ENCODE results near the gene CDK14. TPM values are rescaled to one million over a fixed set of nuclear protein-coding genes. Genes with fewer than 3 reads are reported as not detected.

CDK14 gene
- total RNA-seq, 1 donor: 39.1 TPM

- peaks cover 11% of the 10 kb centered on the region for H4K20me1 ChIP-seq (ENCODE audit: insufficient read depth, low read length)
- no peak for DNase-seq (ENCODE audit: insufficient read length, low spot score, missing footprints)
- H3K27me3 ChIP-seq (ENCODE audit: insufficient read depth, low read length): no peaks in the 10 kb centered on the region
- H2AFZ ChIP-seq (ENCODE audit: low read length): no peak overlapping the region
- no peak for TF ChIP-seq CTCF (IDR thresholded peaks at IDR 0.05; ENCODE audit: extremely low read depth, low read depth, low read length)
- H3K4me1 ChIP-seq (ENCODE audit: insufficient read depth, low read length): peaks cover 9% of the 10 kb centered on the region
- H3K36me3 ChIP-seq (ENCODE audit: insufficient read depth, low read length): no peaks in the 10 kb centered on the region
- H3K4me2 ChIP-seq (ENCODE audit: insufficient read depth, low read length): no peak overlapping the region
- no peak overlapping the region for H3K4me3 ChIP-seq (ENCODE audit: insufficient read depth, low read length)
- H3K9me3 ChIP-seq (ENCODE audit: low read depth, low read length): no peaks in the 10 kb centered on the region
- no peak overlapping the region for H3K27ac ChIP-seq (ENCODE audit: low read depth, low read length)
- peaks cover 81% of the 10 kb centered on the region for H3K79me2 ChIP-seq (ENCODE audit: insufficient read depth, low read length)
These were observed 84.4 kb downstream of the CDK14 start for GRCh38 chr7:90680484-90680883.

DNA sequence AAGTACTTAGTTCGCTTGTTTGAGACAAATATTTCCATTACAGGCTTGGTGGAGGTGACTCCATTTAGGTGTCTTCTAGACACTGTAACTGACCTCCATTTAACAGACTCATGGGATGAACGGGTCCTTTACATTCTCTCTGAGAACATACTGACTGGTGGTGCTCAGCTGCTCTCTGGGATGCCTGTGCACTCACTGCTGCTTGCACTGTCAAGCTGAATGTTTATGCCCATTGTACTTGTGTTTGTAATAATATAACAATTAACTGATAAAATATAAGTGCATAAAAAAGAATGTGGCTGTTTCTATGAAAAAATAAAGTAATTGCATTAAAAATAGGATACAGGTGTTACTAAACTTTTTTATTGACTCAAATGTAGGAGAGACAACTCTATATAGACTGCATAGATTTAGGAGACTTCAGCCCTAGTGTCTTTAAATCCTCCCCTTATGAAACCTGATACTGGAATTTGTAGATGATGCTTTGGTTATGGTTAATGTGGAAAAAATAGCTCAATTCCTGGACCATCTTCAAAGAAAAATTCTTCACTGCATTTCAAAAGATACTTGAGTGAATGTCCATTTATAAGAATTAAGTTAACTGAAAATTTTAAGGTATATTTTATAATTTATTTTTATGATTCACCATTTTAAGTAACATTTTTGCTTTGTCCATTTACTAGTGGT, 85.4 kb downstream of the CDK14 start:
- H3K79me2 ChIP-seq (ENCODE audit: insufficient read depth, low read length): peaks cover 71% of the 10 kb centered on the region
- no peak for TF ChIP-seq CTCF (IDR thresholded peaks at IDR 0.05; ENCODE audit: extremely low read depth, low read depth, low read length)

GRCh38 chr7:90686146-90686545, 90.0 kb downstream of the CDK14 start:
- Histone ChIP-seq H3K27ac (ENCODE audit: low read depth, low read length) (no peak overlapping the region), H2AFZ (ENCODE audit: low read length) (no peak overlapping the region), H3K79me2 (ENCODE audit: insufficient read depth, low read length) (peaks cover 65% of the 10 kb centered on the region), H3K4me2 (ENCODE audit: insufficient read depth, low read length) (peak overlapping the region; percentile 14), H3K36me3 (ENCODE audit: insufficient read depth, low read length) (no peaks in the 10 kb centered on the region), H3K9me3 (ENCODE audit: low read depth, low read length) (no peaks in the 10 kb centered on the region), H3K4me1 (ENCODE audit: insufficient read depth, low read length) (peaks cover 17% of the 10 kb centered on the region), H4K20me1 (ENCODE audit: insufficient read depth, low read length) (no peaks in the 10 kb centered on the region), H3K4me3 (ENCODE audit: insufficient read depth, low read length) (no peak overlapping the region), H3K27me3 (ENCODE audit: insufficient read depth, low read length) (no peaks in the 10 kb centered on the region)
- DNase-seq (ENCODE audit: insufficient read length, low spot score, missing footprints): no peak
- TF ChIP-seq CTCF (IDR thresholded peaks at IDR 0.05; ENCODE audit: extremely low read depth, low read depth, low read length): no peak

More for the DNA sequence above, 85.4 kb downstream of the CDK14 start:
- Histone ChIP-seq H3K4me2 (ENCODE audit: insufficient read depth, low read length) (no peak overlapping the region), H3K9me3 (ENCODE audit: low read depth, low read length) (no peaks in the 10 kb centered on the region), H3K27ac (ENCODE audit: low read depth, low read length) (no peak overlapping the region), H3K4me3 (ENCODE audit: insufficient read depth, low read length) (no peak overlapping the region), H3K4me1 (ENCODE audit: insufficient read depth, low read length) (peaks cover 12% of the 10 kb centered on the region), H3K36me3 (ENCODE audit: insufficient read depth, low read length) (no peaks in the 10 kb centered on the region), H4K20me1 (ENCODE audit: insufficient read depth, low read length) (peaks cover 11% of the 10 kb centered on the region), H2AFZ (ENCODE audit: low read length) (no peak overlapping the region), H3K27me3 (ENCODE audit: insufficient read depth, low read length) (no peaks in the 10 kb centered on the region)
- DNase-seq (ENCODE audit: insufficient read length, low spot score, missing footprints): no peak

DNA sequence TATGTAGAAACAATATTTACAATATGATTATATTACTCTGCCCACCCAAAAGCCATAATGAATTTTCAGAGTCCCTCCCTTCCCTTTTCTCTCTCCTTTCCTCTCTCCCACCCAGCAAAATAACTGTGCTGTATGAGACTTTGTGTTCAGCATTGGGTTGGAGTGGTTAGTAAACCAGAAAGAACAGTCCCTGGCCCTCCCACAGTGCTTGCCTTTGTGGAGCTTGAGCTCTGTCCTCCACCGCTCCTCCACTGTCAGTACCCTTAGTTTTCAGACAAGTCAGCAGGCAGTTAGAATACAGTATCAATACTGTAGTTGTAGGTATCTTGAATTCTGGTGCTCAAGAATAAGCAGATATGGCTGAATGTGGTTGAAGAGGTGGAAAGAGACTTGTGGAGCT, 92.7 kb downstream of the CDK14 start:
- DNase-seq (ENCODE audit: insufficient read length, low spot score, missing footprints): no peak
- peaks cover 61% of the 10 kb centered on the region for H3K79me2 ChIP-seq (ENCODE audit: insufficient read depth, low read length)
- no peak for TF ChIP-seq CTCF (IDR thresholded peaks at IDR 0.05; ENCODE audit: extremely low read depth, low read depth, low read length)
- no peak overlapping the region for H2AFZ ChIP-seq (ENCODE audit: low read length)
- H3K4me3 ChIP-seq (ENCODE audit: insufficient read depth, low read length): no peak overlapping the region
- no peaks in the 10 kb centered on the region for H3K27me3 ChIP-seq (ENCODE audit: insufficient read depth, low read length)
- H3K36me3 ChIP-seq (ENCODE audit: insufficient read depth, low read length): no peaks in the 10 kb centered on the region
- H3K27ac ChIP-seq (ENCODE audit: low read depth, low read length): no peak overlapping the region
- H3K9me3 ChIP-seq (ENCODE audit: low read depth, low read length): no peaks in the 10 kb centered on the region
- peaks cover 15% of the 10 kb centered on the region for H3K4me1 ChIP-seq (ENCODE audit: insufficient read depth, low read length)
- no peak overlapping the region for H3K4me2 ChIP-seq (ENCODE audit: insufficient read depth, low read length)
- no peaks in the 10 kb centered on the region for H4K20me1 ChIP-seq (ENCODE audit: insufficient read depth, low read length)
